OCI-LY7 (cell line): ENCODE results near the gene ARV1. TPM values are rescaled to one million over a fixed set of nuclear protein-coding genes. Genes with fewer than 3 reads are reported as not detected.
"Not testable (repeated sequence)": the region's sequence is repeated elsewhere in the genome, so short reads cannot be mapped to it uniquely, and the experiment has no call there.

ENCODE experiments used
- BruUV-seq: library from RNA; stranded (reverse); fragments of 400-500 nt; replicated peaks from 2 replicates; lab custom pipeline; 2021; lab: Mats Ljungman, UMichigan
- CTCF ChIA-PET: fragments of 300-600 bp; sonication (Branson Sonifier 250); formaldehyde crosslinking; loops from one replicate; lab custom pipeline; 2022; ENCODE audit warnings: antibody characterized with exemption; ENCODE audit not compliant: unreplicated experiment; lab: Charles Lee
- POLR2A ChIA-PET: fragments of 300-600 bp; sonication (Branson Sonifier 250); formaldehyde crosslinking; loops from one replicate; lab custom pipeline; 2022; ENCODE audit warnings: antibody characterized with exemption; lab: Charles Lee
- DNase-seq: peaks from one replicate; pipeline ENCODE4 v3.0.0-alpha.2; 2015; ENCODE audit warnings: low spot score
- H2AFZ ChIP-seq: fragments of 200-600 bp; sonication (generic), shearing (Covaris generic); 2 replicates; pipeline ENCODE4 v1.6.1; 2014; ENCODE audit warnings: mild to moderate bottlenecking, antibody characterized with exemption, low read length, moderate library complexity
- H3K27ac ChIP-seq: fragments of 200-600 bp; sonication (generic); 2 replicates; pipeline ENCODE4 v1.5.1; 2014; ENCODE audit warnings: mixed run types, low read depth, mild to moderate bottlenecking, moderate library complexity, low read length, inconsistent platforms; ENCODE audit not compliant: poor library complexity, severe bottlenecking
- H3K36me3 ChIP-seq: fragments of 200-600 bp; sonication (generic); 2 replicates; pipeline ENCODE4 v1.6.1; 2014; ENCODE audit warnings: mild to moderate bottlenecking, antibody characterized with exemption, low read length, moderate library complexity, mixed read lengths; ENCODE audit not compliant: insufficient read depth
- H3K4me1 ChIP-seq: fragments of 200-600 bp; sonication (generic); 2 replicates; pipeline ENCODE4 v1.5.1; 2014; ENCODE audit warnings: mild to moderate bottlenecking, low read length; ENCODE audit not compliant: insufficient read depth, poor library complexity, severe bottlenecking
- H3K4me2 ChIP-seq: fragments of 200-600 bp; sonication (generic); 2 replicates; pipeline ENCODE4 v1.6.1; 2014; ENCODE audit warnings: mild to moderate bottlenecking, low read length
- H3K4me3 ChIP-seq: fragments of 200-600 bp; sonication (generic); 2 replicates; pipeline ENCODE4 v1.5.1; 2014; ENCODE audit warnings: mild to moderate bottlenecking, low read depth, low read length; ENCODE audit not compliant: poor library complexity, severe bottlenecking
- H3K79me2 ChIP-seq: fragments of 200-600 bp; sonication (generic); 2 replicates; pipeline ENCODE4 v1.6.1; 2016; ENCODE audit warnings: low read depth, mild to moderate bottlenecking, low read length, moderate library complexity, mixed read lengths; ENCODE audit not compliant: insufficient read depth
- H3K9me2 ChIP-seq: fragments of 200-600 bp; sonication (generic); 2 replicates; pipeline ENCODE4 v1.6.1; 2016; ENCODE audit warnings: mild to moderate bottlenecking, low read length, mixed read lengths; ENCODE audit not compliant: insufficient read depth
- H3K9me3 ChIP-seq: fragments of 200-600 bp; sonication (generic); 2 replicates; pipeline ENCODE4 v1.6.1; 2014; ENCODE audit warnings: mild to moderate bottlenecking, mixed run types, low read length, mixed read lengths
- H4K20me1 ChIP-seq: fragments of 200-600 bp; sonication (generic); 2 replicates; pipeline ENCODE4 v1.6.1; 2014; ENCODE audit warnings: mild to moderate bottlenecking, antibody characterized with exemption, low read length, moderate library complexity, mixed read lengths; ENCODE audit not compliant: insufficient read depth
- EZH2phosphoT487 ChIP-seq: fragments of 200-600 bp; sonication (generic); IDR thresholded peaks from 2 replicates; pipeline ENCODE4 v1.6.1; 2018; ENCODE audit warnings: low read depth, borderline replicate concordance, mild to moderate bottlenecking, mixed run types, antibody characterized with exemption, low read length, moderate library complexity, mixed read lengths
- intact Hi-C: fragments of 100-400 bp; cut with micrococcal nuclease; formaldehyde crosslinking; loops from one replicate; pipeline ENCODE4 v1.10.0; 2022; ENCODE audit not compliant: unreplicated experiment
- total RNA-seq, 2 experiments: library from RNA; depleted of rRNA in 1 of 2; stranded (reverse); fragments of >200 nt in 1 of 2; shearing (Covaris generic) in 1 of 2; gene quantifications; 2 replicates each; pipeline ENCODE4 v1.2.3, GENCODE V29; 2014 to 2022
- TF ChIP-seq, protein P1 (sequence below): fragments of 200-600 bp; sonication (generic); conservative IDR thresholded peaks from 2 replicates; pipeline ENCODE4 v1.5.1; 2014; ENCODE audit warnings: mild to moderate bottlenecking, antibody characterized with exemption, low read length, moderate library complexity, mixed read lengths

ARV1 gene
- total RNA-seq, 2 experiments from 2014 or later = 15.1 to 21.2 TPM

DNA sequence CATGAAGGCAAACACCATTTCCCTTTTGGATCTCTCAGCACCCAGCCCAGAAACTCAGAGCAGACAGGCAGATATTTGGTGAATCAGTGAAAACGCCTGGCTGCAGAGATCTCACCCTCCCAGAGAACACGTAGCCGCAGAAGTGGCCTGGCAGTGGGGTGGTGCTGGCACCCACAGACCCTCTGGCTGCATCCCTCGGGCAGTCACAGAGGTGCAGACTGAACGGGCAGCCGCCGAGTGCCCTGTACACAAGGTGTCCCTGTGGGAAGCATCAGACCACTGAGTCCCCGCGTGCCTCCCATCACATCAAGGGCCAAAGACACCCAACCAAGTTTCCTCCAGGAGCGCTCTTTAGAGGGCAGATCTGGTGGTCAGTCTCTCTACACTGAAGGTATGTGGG is 49.1 kb downstream of the ARV1 start:
- Histone ChIP-seq H2AFZ (no peak overlapping the region), H3K36me3 (no peaks in the 10 kb centered on the region), H3K4me2 (no peak overlapping the region), H3K27ac (no peak overlapping the region), H3K79me2 (no peaks in the 10 kb centered on the region), H3K4me3 (no peak overlapping the region), H3K4me1 (no peaks in the 10 kb centered on the region), H3K9me2 (no peaks in the 10 kb centered on the region), H3K9me3 (no peaks in the 10 kb centered on the region), H4K20me1 (no peaks in the 10 kb centered on the region)
- ChIA-PET CTCF (no interaction called here), POLR2A (no interaction called here)
- TF ChIP-seq, protein P1, sequence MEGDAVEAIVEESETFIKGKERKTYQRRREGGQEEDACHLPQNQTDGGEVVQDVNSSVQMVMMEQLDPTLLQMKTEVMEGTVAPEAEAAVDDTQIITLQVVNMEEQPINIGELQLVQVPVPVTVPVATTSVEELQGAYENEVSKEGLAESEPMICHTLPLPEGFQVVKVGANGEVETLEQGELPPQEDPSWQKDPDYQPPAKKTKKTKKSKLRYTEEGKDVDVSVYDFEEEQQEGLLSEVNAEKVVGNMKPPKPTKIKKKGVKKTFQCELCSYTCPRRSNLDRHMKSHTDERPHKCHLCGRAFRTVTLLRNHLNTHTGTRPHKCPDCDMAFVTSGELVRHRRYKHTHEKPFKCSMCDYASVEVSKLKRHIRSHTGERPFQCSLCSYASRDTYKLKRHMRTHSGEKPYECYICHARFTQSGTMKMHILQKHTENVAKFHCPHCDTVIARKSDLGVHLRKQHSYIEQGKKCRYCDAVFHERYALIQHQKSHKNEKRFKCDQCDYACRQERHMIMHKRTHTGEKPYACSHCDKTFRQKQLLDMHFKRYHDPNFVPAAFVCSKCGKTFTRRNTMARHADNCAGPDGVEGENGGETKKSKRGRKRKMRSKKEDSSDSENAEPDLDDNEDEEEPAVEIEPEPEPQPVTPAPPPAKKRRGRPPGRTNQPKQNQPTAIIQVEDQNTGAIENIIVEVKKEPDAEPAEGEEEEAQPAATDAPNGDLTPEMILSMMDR = no peak
- TF ChIP-seq EZH2phosphoT487 = no peak
- BruUV-seq = no TSS peak
- no peak for DNase-seq
- intact Hi-C loops = no loop called here

GRCh38 chr1:231028682-231029081 is 49.8 kb downstream of the ARV1 start:
- no peak for DNase-seq
- Histone ChIP-seq H3K27ac (no peak overlapping the region), H2AFZ (no peak overlapping the region), H3K9me2 (no peaks in the 10 kb centered on the region), H3K4me2 (no peak overlapping the region), H3K79me2 (no peaks in the 10 kb centered on the region), H3K4me1 (no peaks in the 10 kb centered on the region), H3K9me3 (no peaks in the 10 kb centered on the region), H3K4me3 (no peak overlapping the region), H3K36me3 (no peaks in the 10 kb centered on the region), H4K20me1 (no peaks in the 10 kb centered on the region)
- TF ChIP-seq, protein P1 = no peak
- TF ChIP-seq EZH2phosphoT487 = no peak
- ChIA-PET POLR2A (no interaction called here), CTCF (no interaction called here)
- intact Hi-C loops = no loop called here
- BruUV-seq = no TSS peak

DNA sequence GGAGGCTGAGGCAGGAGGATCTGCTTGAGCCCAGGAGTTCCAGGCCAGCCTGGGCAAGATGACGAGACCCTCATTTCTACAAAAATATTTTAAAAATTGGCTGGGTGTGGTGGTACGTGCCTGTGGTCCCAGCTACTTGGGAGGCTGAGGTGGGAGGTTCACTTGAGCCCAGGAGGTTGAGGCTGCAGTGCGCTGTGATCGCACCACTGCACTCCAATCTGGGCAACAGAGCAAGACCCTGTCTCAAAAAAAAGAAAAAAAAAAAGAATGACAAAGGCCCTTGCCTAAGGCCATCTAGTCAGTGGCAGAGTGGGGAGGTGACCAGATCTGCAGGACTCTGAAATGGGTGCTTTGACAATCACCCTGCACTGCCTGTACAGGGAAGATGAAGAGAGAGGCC is 50.4 kb downstream of the ARV1 start:
- H3K4me1 ChIP-seq, CTCF ChIA-PET, POLR2A ChIA-PET, H2AFZ ChIP-seq, H3K9me3 ChIP-seq, BruUV-seq, H4K20me1 ChIP-seq, H3K36me3 ChIP-seq, H3K79me2 ChIP-seq, H3K4me2 ChIP-seq, DNase-seq, intact Hi-C loops, H3K9me2 ChIP-seq, H3K4me3 ChIP-seq, H3K27ac ChIP-seq: not testable (repeated sequence)
